ENCODE data around the gene CORO1C. TPM values are rescaled to one million over a fixed set of nuclear protein-coding genes. Genes with fewer than 3 reads are reported as not detected.
"Not testable (repeated sequence)": the region's sequence is repeated elsewhere in the genome, so short reads cannot be mapped to it uniquely, and the experiment has no call there.

Gene CORO1C
- total and polyA plus RNA-seq, 2 experiments from 2014 or later = 170 to 403 TPM

DNA sequence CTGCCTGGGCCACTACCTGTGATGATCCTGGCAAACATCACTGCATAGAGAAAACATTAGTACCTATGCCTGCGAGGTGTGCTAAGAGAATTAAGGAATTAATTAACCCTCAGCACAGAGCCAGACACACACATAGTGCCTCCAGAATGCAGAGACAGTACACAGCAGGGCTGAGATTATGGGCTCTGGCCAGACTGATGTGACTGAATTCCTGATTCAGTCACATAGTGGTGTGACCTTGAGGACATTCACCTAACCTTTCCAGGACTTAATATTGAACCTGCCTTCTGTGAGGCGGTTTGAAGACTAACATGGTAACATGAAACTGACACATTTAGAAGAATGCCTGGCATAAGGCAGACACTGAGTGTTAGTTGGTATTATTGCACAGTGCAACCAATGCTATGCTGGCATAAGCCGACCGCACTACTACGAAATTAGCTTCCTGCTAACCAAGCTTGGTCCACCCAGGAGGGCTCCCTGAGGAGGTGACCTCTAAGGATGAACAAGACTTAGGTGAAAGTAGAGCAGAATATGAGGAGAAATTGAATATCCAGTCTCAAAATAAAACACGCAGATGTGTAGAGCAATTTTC, 65.6 kb downstream of the CORO1C start:
- H3K9me3 ChIP-seq (ENCODE audit: low read depth) = no peaks in the 10 kb centered on the region
- peak overlapping the region; percentile 60 for H3K9ac ChIP-seq
- WGBS, 2 experiments (ENCODE audit: low coverage in 1 of 2, low lambda C conversion rate in 2 of 2, missing lambda C conversion rate in 2 of 2) = 54 to 55% methylated on average over 6 of the region's 6 CpGs
- no peaks in the 10 kb centered on the region for H3K9me2 ChIP-seq (ENCODE audit: insufficient read depth)
- no peak overlapping the region for H3K4me3 ChIP-seq
- H2AFZ ChIP-seq = no peak overlapping the region
- peaks cover 99% of the 10 kb centered on the region for H3K79me2 ChIP-seq (ENCODE audit: insufficient read depth)
- no peak for DNase-seq
- no peaks in the 10 kb centered on the region for H3K27me3 ChIP-seq (replicated peaks; ENCODE audit: insufficient read depth)
- 0 out of 2 replicates have a peak, but pooled peaks cover 10% of the 10 kb centered on the region for H3K36me3 ChIP-seq (ENCODE audit: low read depth)
- peaks cover 94% of the 10 kb centered on the region for H3F3A ChIP-seq (ENCODE audit: insufficient read depth)
- peak overlapping the region; percentile 80 for H3K27ac ChIP-seq
- H3K4me2 ChIP-seq (ENCODE audit: unreplicated experiment) = peak overlapping the region; percentile 44
- in situ Hi-C loops (cut with MboI) = loop anchor here (10.0 kb wide), 1 partner anchor 139 kb away; no protein-coding TSS in a partner anchor
- H3K4me1 ChIP-seq (ENCODE audit: insufficient read depth) = peaks cover 65% of the 10 kb centered on the region
- H4K20me1 ChIP-seq (ENCODE audit: insufficient read depth) = 0 out of 2 replicates have a peak, but pooled peaks cover 6% of the 10 kb centered on the region
- TF ChIP-seq EZH2phosphoT487 (IDR thresholded peaks at IDR 0.05; ENCODE audit: insufficient read depth, low read depth) (no peak), EZH2 (IDR thresholded peaks at IDR 0.05; ENCODE audit: insufficient read depth, poor library complexity, severe bottlenecking) (no peak)

DNA sequence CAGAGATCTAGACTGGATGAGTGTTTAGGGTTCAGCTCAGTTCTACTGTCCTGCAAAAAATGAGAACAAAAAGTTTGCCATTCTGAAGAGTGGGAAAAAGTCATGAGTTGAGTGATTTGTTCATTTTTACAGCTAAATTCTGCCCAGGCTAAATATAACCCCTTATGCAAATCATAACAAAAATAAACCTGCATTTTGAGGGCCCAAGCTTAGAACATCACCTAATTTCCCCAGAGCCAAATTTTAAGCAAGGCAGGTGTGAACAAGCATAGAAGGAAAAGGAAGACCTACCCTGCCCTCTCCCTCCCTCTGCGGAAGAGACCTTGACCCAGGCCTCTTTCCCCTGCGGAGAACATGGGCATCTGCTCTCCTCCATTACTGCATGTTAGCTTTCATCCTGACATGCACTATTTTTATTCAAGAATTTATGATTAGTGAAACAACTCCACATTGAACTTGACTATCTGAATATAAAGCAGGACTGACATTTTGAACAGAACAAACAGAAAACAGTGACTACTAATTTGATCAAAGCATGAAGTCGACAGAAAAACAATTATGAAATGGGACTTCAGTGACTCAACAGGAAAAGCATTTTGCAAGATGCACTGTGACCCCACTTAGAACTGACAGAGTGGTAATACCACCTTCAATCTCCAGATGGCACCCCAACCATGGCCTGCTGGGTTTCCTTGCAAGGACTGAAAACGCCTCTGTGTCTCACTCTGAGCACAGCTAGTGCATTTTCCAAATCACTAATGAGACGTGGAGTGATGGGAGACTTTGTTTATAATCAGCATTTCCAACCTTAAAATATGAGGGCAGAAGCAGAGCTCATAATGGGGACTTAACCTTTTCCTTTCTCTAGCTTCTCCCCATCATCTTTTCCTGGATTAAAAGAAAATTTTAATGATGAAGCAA, 66.7 kb downstream of the CORO1C start:
- Histone ChIP-seq H3K4me2 (ENCODE audit: unreplicated experiment) (peak overlapping the region; percentile 75), H3K36me3 (ENCODE audit: low read depth) (peaks cover 14% of the 10 kb centered on the region; the same call in 1 of the 2 replicates), H3K4me3 (peak overlapping the region; percentile 27; the same call in 1 of the 2 replicates), H4K20me1 (ENCODE audit: insufficient read depth) (0 out of 2 replicates have a peak, but pooled peaks cover 6% of the 10 kb centered on the region), H3K27ac (peak overlapping the region; percentile 80), H3K9me3 (ENCODE audit: low read depth) (no peaks in the 10 kb centered on the region), H3K9ac (peak overlapping the region; percentile 64), H3F3A (ENCODE audit: insufficient read depth) (peaks cover 92% of the 10 kb centered on the region), H2AFZ (no peak overlapping the region), H3K27me3 (replicated peaks; ENCODE audit: insufficient read depth) (no peaks in the 10 kb centered on the region), H3K9me2 (ENCODE audit: insufficient read depth) (no peaks in the 10 kb centered on the region), H3K79me2 (ENCODE audit: insufficient read depth) (peaks cover 99% of the 10 kb centered on the region), H3K4me1 (ENCODE audit: insufficient read depth) (peaks cover 69% of the 10 kb centered on the region)
- in situ Hi-C loops (cut with MboI) = loop anchor here (10.0 kb wide), 1 partner anchor 140 kb away; no protein-coding TSS in a partner anchor
- DNase-seq = peak; percentile 95
- no peak for TF ChIP-seq EZH2 (IDR thresholded peaks at IDR 0.05; ENCODE audit: insufficient read depth, poor library complexity, severe bottlenecking)
- TF ChIP-seq EZH2phosphoT487 (IDR thresholded peaks at IDR 0.05; ENCODE audit: insufficient read depth, low read depth) = no peak
- 5 to 7% methylated on average over 5 of the region's 5 CpGs for WGBS, 2 experiments (ENCODE audit: low coverage in 1 of 2, low lambda C conversion rate in 2 of 2, missing lambda C conversion rate in 2 of 2)

DNA sequence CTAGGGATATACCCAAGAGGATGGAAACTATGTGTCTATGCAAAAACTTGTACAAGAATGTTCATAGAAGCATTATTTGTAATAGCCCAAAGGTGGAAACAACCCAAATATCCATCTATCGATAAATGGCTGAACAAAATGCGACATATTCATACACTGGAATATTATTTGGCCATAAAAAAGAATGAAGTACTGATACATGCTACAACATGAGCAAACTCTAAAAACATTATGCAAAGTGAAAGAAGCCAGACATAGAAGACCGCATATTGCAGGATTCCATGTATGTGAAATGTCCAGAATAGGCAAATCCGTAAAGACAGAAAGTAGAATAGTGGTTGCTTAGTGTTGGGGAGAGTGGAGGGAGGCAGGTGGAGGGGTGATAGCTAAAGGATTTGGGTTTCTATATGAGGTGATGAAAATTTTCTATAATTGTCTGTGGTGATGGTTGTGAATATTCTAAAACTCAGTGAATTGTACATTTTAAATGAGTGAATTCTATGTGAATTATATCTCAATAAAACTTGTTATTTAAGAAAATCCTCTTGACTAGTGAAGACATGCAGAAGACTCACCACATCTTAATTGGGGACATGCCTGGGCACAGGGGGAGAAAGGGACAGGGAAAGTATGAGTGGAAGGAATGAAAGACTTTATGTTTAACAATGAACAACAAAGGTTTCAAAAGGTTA, 67.8 kb downstream of the CORO1C start:
- Histone ChIP-seq H3K9me2 (ENCODE audit: insufficient read depth) (no peaks in the 10 kb centered on the region), H3K79me2 (ENCODE audit: insufficient read depth) (peaks cover 99% of the 10 kb centered on the region), H3F3A (ENCODE audit: insufficient read depth) (peaks cover 93% of the 10 kb centered on the region), H3K4me1 (ENCODE audit: insufficient read depth) (peaks cover 59% of the 10 kb centered on the region), H3K36me3 (ENCODE audit: low read depth) (peaks cover 24% of the 10 kb centered on the region), H2AFZ (no peak overlapping the region), H4K20me1 (ENCODE audit: insufficient read depth) (0 out of 2 replicates have a peak, but pooled peaks cover 3% of the 10 kb centered on the region), H3K9ac (peak overlapping the region; percentile 64), H3K27me3 (replicated peaks; ENCODE audit: insufficient read depth) (no peaks in the 10 kb centered on the region), H3K9me3 (ENCODE audit: low read depth) (no peaks in the 10 kb centered on the region), H3K4me2 (ENCODE audit: unreplicated experiment) (no peak overlapping the region), H3K4me3 (no peak overlapping the region), H3K27ac (peak overlapping the region; percentile 80)
- TF ChIP-seq EZH2phosphoT487 (IDR thresholded peaks at IDR 0.05; ENCODE audit: insufficient read depth, low read depth) = no peak
- TF ChIP-seq EZH2 (IDR thresholded peaks at IDR 0.05; ENCODE audit: insufficient read depth, poor library complexity, severe bottlenecking) = no peak
- no peak for DNase-seq
- in situ Hi-C loops (cut with MboI) = loop anchor here (10.0 kb wide), 1 partner anchor 141 kb away; no protein-coding TSS in a partner anchor
- WGBS, 2 experiments (ENCODE audit: low coverage in 1 of 2, low lambda C conversion rate in 2 of 2, missing lambda C conversion rate in 2 of 2) = 96 to 98% methylated on average over 4 of the region's 4 CpGs

DNA sequence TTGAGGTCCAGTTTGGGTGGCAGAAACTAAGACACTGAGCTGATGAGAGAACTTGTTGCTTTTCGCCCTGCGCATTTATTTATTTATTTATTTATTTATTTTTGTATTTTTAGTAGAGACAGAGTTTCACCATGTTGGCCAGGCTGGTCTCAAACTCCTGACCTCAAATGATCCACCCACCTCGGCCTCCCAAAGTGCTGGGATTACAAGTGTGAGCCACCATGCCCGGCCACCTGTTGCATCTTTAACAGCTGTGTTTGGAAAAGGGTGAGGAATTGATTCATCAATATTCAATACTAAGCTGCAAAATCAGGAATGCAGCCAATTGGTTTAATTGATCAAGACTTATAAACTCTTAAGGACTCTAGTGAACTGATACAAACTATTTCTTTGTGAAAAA, 73.2 kb downstream of the CORO1C start:
- H3K27me3 ChIP-seq (replicated peaks; ENCODE audit: insufficient read depth); H3K4me3 ChIP-seq; H3K4me1 ChIP-seq (ENCODE audit: insufficient read depth); in situ Hi-C loops (cut with MboI); H3K4me2 ChIP-seq (ENCODE audit: unreplicated experiment); H3K9me2 ChIP-seq (ENCODE audit: insufficient read depth); DNase-seq; H3K27ac ChIP-seq; H2AFZ ChIP-seq; H3K9ac ChIP-seq; H3K9me3 ChIP-seq (ENCODE audit: low read depth); H4K20me1 ChIP-seq (ENCODE audit: insufficient read depth): not testable (repeated sequence)
- peaks cover 52% of the 10 kb centered on the region for H3K36me3 ChIP-seq (ENCODE audit: low read depth)
- peaks cover 57% of the 10 kb centered on the region for H3F3A ChIP-seq (ENCODE audit: insufficient read depth)
- H3K79me2 ChIP-seq (ENCODE audit: insufficient read depth) = peaks cover 94% of the 10 kb centered on the region
- 87 to 90% methylated on average over 4 of the region's 4 CpGs for WGBS, 2 experiments (ENCODE audit: low coverage in 1 of 2, low lambda C conversion rate in 2 of 2, missing lambda C conversion rate in 2 of 2)
